Measurements from ENCODE around the gene PDZD8. TPM values are rescaled to one million over a fixed set of nuclear protein-coding genes. Genes with fewer than 3 reads are reported as not detected.

The PDZD8 gene
- total RNA-seq, 2 donors from 2014 or later = 53.3 to 60.1 TPM

GRCh38 chr10:117313641-117314040 lies 61.6 kb downstream of the PDZD8 start:
- Histone ChIP-seq H3K27ac (ENCODE audit: low read depth, low read length) (no peak overlapping the region), H3K36me3 (ENCODE audit: control insufficient read depth, insufficient read depth, low read length) (peaks cover 27% of the 10 kb centered on the region), H3K9me3 (ENCODE audit: control insufficient read depth, low read length) (no peaks in the 10 kb centered on the region), H3K4me3 (ENCODE audit: low read length) (no peak overlapping the region), H3K27me3 (ENCODE audit: control insufficient read depth, insufficient read depth, low read length, poor library complexity, severe bottlenecking) (no peaks in the 10 kb centered on the region), H3K9ac (ENCODE audit: extremely low read depth, low read length, poor library complexity, severe bottlenecking) (no peak overlapping the region), H3K4me1 (ENCODE audit: control insufficient read depth, insufficient read depth, low read length) (no peaks in the 10 kb centered on the region)
- peaks cover 9% of the 10 kb centered on the region for H3K4me1 Mint-ChIP-seq
- TF ChIP-seq CTCF (conservative IDR thresholded peaks at IDR 0.05) = no peak
- H3K27ac Mint-ChIP-seq = no peak overlapping the region
- H3K36me3 Mint-ChIP-seq (ENCODE audit: low read depth) = peaks cover 9% of the 10 kb centered on the region
- no peaks in the 10 kb centered on the region for H3K9me3 Mint-ChIP-seq
- 91% methylated on average over 1 of the region's 1 CpG; no CpG with 5 or more reads in 1 of the 2 experiments for WGBS, 2 experiments (ENCODE audit: insufficient coverage in 1 of 2, insufficient read length in 1 of 2)
- H3K4me3 Mint-ChIP-seq = no peak overlapping the region
- H3K27me3 Mint-ChIP-seq (ENCODE audit: insufficient read depth) = no peaks in the 10 kb centered on the region
- no peak for DNase-seq

- Histone ChIP-seq H3K36me3 (ENCODE audit: control insufficient read depth, insufficient read depth, low read length) (peaks cover 17% of the 10 kb centered on the region), H3K9ac (ENCODE audit: extremely low read depth, low read length, poor library complexity, severe bottlenecking) (no peak overlapping the region), H3K4me3 (ENCODE audit: low read length) (no peak overlapping the region), H3K27ac (ENCODE audit: low read depth, low read length) (no peak overlapping the region), H3K4me1 (ENCODE audit: control insufficient read depth, insufficient read depth, low read length) (no peaks in the 10 kb centered on the region), H3K9me3 (ENCODE audit: control insufficient read depth, low read length) (no peaks in the 10 kb centered on the region), H3K27me3 (ENCODE audit: control insufficient read depth, insufficient read depth, low read length, poor library complexity, severe bottlenecking) (no peaks in the 10 kb centered on the region)
- WGBS, 2 experiments (ENCODE audit: insufficient coverage in 1 of 2, insufficient read length in 1 of 2) = 93 to 94% methylated on average over 4 of the region's 4 CpGs
- Mint-ChIP-seq H3K27me3 (ENCODE audit: insufficient read depth) (no peaks in the 10 kb centered on the region), H3K9me3 (no peaks in the 10 kb centered on the region), H3K4me1 (peaks cover 9% of the 10 kb centered on the region), H3K27ac (no peak overlapping the region), H3K4me3 (no peak overlapping the region), H3K36me3 (ENCODE audit: low read depth) (peaks cover 9% of the 10 kb centered on the region)
- no peak for TF ChIP-seq CTCF (conservative IDR thresholded peaks at IDR 0.05)
- no peak for DNase-seq
Measured at GRCh38 chr10:117312430-117312829, 62.8 kb downstream of the PDZD8 start.

- TF ChIP-seq CTCF (conservative IDR thresholded peaks at IDR 0.05) = no peak
- no peak for DNase-seq
- Histone ChIP-seq H3K9me3 (ENCODE audit: control insufficient read depth, low read length) (no peaks in the 10 kb centered on the region), H3K9ac (ENCODE audit: extremely low read depth, low read length, poor library complexity, severe bottlenecking) (no peak overlapping the region), H3K4me3 (ENCODE audit: low read length) (no peak overlapping the region), H3K4me1 (ENCODE audit: control insufficient read depth, insufficient read depth, low read length) (no peaks in the 10 kb centered on the region), H3K36me3 (ENCODE audit: control insufficient read depth, insufficient read depth, low read length) (peaks cover 12% of the 10 kb centered on the region), H3K27me3 (ENCODE audit: control insufficient read depth, insufficient read depth, low read length, poor library complexity, severe bottlenecking) (no peaks in the 10 kb centered on the region), H3K27ac (ENCODE audit: low read depth, low read length) (no peak overlapping the region)
- Mint-ChIP-seq H3K4me3 (no peak overlapping the region), H3K27ac (no peak overlapping the region), H3K36me3 (ENCODE audit: low read depth) (peaks cover 13% of the 10 kb centered on the region), H3K27me3 (ENCODE audit: insufficient read depth) (no peaks in the 10 kb centered on the region), H3K4me1 (peaks cover 9% of the 10 kb centered on the region), H3K9me3 (no peaks in the 10 kb centered on the region)
- 96 to 100% methylated on average over 3 to 5 of the region's 5 CpGs for WGBS, 2 experiments (ENCODE audit: insufficient coverage in 1 of 2, insufficient read length in 1 of 2)
Measured at GRCh38 chr10:117311261-117311660, 64.0 kb downstream of the PDZD8 start.

All from endodermal cell (in vitro differentiated cells).